ENCODE measurements around the gene CEP135.
A peak's percentile ranks its signal among the peaks of the same experiment; 100 is the strongest.

Gene CEP135

DNA sequence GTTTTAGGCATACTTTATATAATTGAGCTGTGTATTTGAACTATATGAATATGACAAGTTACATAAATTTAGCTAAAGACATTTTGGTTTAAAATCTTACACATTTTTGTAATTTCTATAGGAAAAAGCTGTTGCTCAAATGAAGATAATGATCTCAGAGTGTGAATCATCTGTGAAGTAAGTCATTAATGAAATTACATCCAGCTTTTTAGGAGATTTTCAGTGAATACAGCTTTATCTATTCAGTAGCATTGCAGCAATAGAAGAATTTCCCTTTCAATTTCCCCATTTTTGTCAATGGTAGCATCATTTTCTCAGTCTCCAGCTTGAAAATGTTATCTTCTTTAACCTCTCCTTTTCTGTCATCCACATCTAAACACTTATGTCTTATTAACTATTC, 59.5 kb downstream of the CEP135 start:
- no peak for DNase-seq (ENCODE audit: low read depth in 4 of 4, low spot score in 1 of 4)

DNA sequence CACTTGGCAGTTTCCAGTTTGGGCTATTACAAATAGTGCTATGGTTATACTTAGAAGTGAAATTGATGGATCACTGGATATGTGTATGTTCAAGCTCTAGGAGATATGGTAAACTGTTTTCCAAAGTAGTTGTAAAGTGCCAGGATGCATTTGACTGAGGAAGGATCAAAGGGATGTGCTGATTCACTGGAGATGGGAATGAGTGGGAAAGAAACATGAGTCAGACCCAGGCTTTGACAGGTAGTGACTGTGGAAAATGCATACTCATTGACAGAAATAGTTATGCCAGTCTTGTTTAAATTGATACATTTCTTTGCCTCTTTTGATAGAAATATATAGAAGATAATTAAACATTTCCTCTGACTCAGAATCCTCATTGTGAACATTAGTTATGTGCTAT, 77.9 kb downstream of the CEP135 start:
- no peak for DNase-seq (ENCODE audit: low read depth in 4 of 4, low spot score in 1 of 4)

DNA sequence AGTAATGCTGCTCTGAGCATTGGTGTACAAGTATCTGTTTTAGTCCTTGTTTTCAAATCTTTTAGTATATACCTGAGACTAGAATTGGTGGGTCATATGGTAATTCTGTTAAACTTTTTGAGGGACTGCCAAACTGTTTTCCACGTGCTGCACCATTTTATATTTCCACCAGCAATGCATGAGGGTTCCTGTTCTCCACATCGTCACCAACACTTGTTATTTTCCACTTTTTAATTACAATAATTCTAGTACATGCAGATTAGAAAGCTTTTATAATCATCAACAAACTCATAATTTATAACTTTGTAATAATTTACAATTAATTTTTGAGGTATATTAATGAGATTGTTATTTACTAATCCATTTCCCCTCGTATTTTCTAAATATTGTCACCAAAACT, 79.4 kb downstream of the CEP135 start:
- DNase-seq (ENCODE audit: low read depth in 4 of 4, low spot score in 1 of 4) = no peak

DNA sequence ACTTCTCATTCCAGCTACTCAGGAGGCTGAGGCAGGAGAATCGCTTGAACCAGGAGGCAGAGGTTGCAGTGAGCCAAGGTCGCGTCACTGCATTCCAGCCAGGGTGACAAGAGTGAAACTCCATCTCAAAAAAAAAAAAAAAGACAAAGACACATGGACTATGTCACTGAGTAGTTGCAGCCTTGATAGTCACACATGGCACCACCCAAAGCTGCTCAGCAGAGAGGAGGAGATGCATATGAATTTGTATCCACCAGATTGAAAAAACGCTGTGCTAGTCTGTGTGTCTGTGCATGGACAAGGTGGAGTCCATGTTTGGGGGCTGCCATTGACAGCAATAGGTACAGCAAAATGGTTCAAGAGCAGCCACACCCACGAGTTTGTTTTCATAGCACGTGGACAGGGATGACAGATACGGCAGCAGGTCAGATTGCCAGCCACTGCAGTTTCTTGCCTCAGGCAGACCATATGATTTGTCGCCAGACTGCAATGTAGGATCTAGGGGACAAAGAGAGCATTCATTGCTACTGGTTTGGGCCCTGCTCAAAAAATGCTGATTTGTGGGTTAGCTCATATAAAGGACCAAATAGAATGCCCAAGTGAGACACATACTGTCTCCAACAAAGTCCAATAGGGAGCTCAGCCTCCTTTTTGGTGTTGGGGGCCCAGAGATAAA, 89.9 kb downstream of the CEP135 start:
- no peak for DNase-seq (ENCODE audit: low read depth in 4 of 4, low spot score in 1 of 4)

DNA sequence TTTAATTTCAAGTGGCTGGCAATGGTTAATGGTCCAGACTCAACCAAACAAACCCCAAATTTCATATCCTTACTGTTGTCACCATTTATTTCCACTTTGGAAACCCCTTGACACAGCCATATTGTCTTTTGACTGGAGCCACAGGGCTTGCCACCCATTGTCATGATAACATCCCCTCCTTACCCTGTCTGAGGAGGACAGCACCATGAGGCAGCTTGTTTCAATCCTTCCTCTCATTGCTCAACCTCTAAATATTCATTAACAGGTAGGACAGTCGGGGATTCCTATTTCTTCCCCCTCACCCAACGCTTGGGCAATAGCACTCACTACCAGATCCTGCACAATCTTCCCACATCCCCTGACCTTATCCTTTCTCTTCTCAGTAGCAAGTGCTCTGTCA, 92.1 kb downstream of the CEP135 start:
- no peak for DNase-seq (ENCODE audit: low read depth in 4 of 4, low spot score in 1 of 4)

DNA sequence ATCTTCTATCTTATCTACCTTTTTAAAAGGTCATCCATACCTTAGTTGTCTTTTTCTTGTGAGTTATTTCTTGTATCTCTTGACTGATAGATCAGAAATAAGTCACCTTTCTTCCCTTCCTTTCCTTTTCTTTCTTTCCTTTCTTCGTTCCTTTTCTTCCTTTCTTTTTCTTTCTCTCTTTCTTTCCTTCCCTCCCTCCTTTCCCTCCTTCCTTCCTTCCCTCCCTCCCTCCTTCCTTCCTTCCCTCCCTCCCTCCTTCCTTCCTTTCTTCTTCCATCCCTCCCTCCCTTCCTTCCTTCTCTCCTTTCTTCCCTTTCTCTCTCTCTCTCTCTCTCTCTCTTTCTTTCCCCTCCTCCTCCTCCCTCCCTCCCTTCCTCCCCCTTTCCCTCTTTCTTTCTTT, 93.5 kb downstream of the CEP135 start:
- DNase-seq (ENCODE audit: low read depth in 4 of 4, low spot score in 1 of 4) = no peak

DNA sequence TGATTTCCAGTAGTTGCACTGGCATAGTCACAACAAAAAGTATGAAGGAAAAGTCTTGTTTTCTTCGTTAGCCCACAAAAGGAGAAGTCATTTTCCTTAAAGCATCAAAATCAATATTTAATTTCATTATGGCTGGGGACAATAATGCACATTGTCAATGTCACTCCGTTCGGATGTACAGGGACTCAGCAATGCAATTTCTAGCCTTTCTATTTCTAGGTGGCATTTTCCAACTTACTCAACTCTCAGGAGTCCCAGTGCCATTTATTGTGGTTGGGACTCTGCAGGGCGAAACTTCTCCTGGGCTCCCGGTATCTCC, 99.6 kb downstream of the CEP135 start:
- DNase-seq (ENCODE audit: low read depth in 4 of 4, low spot score in 1 of 4) = no peak

DNA sequence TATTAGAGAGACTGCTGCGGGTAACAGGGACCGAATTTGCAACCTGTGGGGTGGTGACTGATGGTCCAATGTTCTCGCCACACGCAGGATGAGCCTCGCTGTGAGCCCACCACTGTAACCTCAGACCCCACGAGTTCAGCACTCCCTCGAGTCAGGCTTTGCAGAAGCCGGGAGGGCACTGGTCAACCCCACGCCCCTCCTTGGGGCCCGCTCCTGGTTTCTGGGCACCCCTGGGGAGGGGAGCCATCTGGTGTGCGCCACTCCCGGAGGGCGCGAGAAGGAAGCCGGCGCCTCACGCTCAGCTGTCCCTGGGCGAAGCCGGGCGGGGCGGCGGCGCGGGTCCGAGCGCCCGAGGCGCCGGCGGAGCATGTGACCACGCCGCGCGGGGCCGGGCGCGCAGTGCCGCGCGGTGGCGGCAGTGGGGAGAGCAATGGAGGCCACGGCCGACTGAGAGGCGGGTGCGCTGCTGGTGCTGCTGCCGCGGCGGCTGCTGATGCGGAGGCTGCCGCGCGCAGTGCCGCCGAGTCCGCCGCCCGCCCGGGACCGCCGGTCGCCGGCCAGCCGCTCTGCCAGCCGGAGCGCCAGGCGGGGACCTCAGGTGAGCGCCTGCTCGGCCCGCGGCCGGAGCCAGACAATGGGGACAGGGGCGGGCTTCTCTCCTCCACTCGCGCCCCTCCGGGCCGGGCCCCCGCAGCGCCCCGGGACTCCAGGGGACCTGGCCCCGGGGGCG, 100.1 kb downstream of the CEP135 start:
- peak in 2 of 4 experiments; percentile 10 to 46 for DNase-seq (ENCODE audit: low read depth in 4 of 4, low spot score in 1 of 4)

DNA sequence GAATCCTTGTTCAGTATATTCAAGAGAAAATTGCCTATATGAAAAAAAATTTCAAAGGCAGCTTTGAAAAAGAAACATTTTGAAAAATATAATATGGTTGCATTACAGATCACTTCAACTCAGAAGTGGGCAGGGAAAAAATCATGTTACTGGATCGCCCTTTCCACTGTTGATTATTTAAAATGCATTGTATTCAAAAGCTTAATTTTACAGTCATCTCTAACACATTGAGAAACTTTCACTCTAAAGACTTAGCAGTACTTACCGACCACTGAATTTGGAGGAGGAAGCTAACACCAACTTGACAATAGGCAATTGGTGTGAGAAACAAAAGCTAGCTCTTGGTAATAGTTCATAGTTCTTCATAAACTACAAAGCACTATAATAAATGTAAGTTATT, 101.9 kb downstream of the CEP135 start:
- no peak for DNase-seq (ENCODE audit: low read depth in 4 of 4, low spot score in 1 of 4)

DNA sequence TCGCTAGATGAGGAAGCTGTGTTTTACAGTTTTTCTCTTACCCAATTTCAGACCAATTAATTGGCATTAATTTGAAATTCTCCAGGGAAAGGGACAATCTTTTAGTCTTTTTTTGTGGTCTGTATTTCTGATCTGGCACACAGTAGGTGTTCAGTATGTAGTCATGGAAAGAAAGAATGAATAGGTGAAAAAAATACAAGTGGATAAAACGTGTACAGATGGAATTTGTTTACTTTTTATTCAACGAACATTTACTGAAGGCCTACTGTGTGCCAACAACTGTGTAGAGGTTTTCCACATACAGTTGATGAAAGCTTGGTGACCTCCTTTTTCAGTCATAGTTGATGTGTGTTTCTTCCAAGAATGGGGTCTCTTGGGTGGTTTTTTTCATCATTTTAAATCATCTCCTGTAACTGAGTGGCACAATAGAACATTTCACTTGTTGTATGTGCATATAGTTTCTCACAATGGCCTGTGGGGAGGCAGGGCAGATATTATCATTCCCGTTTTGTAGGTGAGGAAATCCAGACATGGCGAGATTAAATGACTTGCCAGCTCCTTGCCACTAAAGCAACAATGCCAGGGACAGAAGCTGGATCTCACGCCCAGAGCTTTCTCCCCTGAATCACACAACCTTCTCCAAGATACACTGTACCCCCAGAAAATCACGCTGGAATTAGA, 102.4 kb downstream of the CEP135 start:
- DNase-seq (ENCODE audit: low read depth in 4 of 4, low spot score in 1 of 4) = no peak

DNA sequence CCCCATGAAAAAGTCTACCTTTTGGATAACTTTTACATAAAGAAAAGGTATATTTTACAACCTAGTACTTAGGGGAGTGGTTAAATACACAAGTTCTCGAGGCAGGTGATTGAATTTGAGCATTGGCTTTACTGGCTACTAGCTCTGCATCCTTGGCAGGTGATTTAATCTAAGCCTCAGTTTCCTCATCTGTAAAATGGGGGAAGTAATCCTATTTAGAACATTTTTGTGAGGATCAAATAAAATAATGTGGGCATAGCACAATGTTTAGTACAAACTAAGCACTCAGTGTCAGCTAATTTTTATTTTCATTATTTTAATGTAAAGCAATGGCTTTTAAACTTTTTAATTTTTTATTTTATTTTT, 102.9 kb downstream of the CEP135 start:
- no peak for DNase-seq (ENCODE audit: low read depth in 4 of 4, low spot score in 1 of 4)

DNA sequence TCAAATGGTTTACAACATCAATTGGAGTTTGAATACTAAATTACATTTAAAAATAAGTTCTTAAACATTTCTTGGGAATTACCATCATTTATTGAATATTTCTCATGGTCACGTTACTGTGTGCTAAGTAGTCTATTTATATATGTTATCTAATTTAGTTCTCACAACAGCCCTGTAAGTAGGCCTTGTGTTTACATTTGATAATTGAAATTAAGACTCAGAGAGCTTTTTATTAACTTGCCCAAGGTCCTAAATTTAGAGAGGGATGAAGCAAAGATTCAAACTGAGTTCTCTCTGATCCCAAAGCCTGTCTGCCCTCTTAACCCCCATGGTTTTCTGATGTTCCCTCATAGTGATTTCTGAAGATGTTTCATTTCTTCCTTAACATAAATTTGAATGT, 103.7 kb downstream of the CEP135 start:
- DNase-seq (ENCODE audit: low read depth in 4 of 4, low spot score in 1 of 4) = no peak

DNA sequence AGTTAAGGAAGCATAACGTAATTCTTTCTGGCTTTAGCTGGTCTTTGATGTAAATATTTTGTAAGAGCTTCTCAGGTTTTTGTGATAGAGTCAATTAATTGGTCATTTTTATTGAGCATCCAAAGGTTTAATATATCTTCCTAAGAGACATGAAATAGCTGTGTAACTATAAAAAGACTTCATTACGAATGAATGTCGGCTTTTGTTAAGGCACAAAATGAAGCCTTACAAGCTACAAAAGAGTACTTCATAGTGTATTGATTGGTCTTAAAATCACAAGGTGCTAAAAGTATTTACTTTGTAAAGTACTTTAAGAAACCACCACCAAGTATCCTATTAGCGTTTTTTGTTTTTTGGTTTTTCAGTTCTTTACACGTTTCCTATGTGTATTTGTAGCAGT, 104.2 kb downstream of the CEP135 start:
- no peak for DNase-seq (ENCODE audit: low read depth in 4 of 4, low spot score in 1 of 4)

DNA sequence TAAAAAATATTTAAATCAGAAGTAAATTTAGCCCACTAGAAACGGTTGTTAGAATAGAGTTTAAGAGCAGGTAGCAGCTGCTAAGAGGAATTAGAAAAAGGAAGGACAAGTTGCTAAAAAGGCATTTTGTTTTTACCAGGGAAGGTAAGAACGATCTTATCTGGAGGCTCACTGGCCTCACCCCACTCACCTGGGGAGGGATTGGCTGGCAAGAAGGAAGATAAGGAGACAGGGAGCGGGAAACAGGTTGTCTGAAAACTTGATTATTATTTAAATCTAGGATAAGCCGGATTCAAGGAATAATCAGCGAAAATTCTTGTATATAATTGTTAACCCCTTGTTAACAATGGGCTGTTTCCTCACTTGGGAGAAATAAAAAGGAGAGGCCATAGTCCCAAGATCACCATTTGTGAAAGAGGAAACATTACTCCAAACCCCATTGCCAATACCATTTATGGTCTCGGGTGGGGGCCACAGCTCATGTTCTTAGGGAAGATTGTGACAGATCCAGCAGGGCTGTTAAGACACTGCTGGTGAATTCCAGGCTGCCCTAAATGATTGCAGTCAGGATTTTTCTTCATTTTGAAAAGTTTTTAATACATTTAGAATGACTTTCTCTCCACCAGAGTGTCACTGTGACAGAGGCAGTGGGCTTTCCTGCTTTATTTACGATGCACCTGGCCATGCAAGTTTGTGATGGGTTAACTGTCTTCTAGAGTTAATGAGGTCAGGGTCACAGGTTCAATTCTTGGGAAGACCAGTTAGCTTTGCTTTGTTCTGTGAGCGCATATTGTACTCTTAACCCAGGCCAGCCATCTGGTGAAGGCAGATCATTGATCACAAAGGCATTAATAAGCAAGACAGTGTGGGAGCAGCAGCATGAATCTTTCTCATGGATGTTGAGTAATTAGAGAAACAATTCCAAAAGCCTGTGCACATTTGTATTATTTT, 106.6 kb downstream of the CEP135 start:
- DNase-seq (ENCODE audit: low read depth in 4 of 4, low spot score in 1 of 4) = no peak

DNA sequence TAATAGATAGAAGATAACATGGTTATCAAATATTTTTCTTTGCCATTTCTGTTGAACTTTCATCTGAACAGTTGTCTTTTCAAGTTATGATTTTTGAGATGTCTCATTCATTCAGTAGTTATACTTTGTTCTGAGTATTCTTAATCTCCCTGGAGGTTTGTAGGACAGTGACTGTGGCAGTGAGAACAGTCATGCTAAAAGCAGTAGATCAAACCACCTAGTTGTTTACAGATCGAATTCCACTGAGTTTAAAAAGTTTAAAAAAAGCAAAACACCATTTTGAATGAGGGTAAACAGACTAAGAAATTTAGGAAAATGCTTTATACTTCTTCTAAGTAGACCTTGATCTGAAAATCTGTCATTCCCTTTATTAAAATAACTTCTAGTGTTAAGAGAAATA, 107.2 kb downstream of the CEP135 start:
- no peak for DNase-seq (ENCODE audit: low read depth in 4 of 4, low spot score in 1 of 4)

DNA sequence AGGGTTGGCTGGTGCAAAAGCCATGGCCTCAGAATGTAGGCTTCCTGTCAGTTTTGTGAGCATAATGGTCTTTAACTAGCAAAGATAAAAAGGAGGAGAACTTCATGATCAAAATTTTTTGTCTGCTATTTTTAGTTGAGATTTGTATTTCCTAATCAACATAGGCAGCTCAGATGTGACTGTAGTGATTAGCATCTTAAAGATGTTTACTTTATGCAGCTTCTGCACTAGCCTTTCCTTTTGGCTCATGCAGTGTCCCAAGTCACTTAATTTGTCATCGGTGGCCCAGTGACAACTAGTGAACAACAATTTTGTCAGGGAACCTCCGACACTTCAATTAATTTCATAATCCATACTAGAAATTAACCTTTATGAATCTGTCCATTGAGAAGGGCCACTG, 109.8 kb downstream of the CEP135 start:
- DNase-seq (ENCODE audit: low read depth in 4 of 4, low spot score in 1 of 4) = no peak

DNA sequence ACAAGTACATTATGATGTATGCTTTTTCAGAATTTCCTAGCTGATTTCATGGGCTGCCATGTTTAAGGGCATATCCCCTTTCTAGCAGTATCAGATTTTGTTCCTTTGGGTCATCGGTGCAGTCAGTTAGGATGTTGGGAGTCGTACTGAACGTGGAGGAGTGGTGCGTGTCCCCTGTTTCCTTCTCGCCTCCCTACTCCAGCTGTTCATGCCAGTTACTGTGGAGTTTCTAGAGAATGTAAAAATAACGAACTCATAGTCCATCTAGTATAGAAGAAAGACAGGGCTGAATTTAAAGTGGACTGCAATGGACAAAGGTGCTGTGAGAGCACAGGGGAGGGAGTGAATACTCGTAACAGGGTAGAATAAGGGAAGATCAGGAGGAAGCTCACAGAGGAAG, 111.3 kb downstream of the CEP135 start:
- DNase-seq (ENCODE audit: low read depth in 4 of 4, low spot score in 1 of 4) = no peak

DNA sequence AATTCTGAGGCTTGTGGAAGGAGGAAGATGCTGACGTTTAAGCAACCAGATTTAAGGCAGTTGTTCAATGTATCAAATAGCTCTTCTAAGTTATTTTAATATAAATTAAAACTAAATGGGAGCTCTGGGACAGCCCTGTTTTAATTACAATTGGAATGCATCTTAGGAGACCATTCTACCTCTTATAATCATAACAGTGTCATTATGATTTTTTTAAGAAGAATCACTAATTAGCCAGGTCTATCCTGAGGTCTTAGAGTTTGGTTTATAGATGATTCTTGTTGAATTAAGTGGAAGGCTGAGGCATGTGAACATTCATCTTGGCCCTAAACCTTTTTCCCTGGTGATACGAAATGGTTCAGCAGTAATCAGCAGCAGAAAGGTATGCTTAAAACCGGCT, 113.4 kb downstream of the CEP135 start:
- no peak for DNase-seq (ENCODE audit: low read depth in 4 of 4, low spot score in 1 of 4)

DNA sequence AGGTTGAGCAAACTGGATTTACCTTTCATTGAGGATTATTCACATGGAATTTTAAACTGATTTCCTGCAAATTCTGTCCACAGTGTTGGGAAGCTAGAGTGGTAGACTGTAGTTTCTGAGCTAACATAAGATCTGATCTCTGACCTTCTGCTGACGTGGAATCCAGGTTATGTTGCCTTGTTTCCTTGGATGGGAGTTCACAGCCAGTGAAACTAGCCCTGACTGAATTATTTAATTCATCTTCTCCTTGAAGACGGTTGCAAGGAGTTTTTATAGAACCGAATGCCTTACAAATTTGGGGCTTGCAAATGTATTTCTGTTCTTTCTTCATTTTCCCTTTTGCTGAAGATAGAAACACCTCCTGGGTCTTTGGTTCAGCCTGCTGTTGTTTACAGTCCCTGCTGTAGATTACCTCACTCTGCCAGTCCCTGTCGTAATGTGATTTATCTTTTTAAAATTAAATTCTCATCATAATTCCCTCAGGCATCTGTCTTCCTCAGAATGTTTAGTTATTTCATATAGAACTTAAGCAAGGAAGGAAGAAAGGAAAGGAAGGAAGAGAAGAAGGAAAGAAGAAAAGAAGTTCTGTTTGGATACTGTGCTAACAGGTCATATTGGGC, 113.9 kb downstream of the CEP135 start:
- no peak for DNase-seq (ENCODE audit: low read depth in 4 of 4, low spot score in 1 of 4)

DNA sequence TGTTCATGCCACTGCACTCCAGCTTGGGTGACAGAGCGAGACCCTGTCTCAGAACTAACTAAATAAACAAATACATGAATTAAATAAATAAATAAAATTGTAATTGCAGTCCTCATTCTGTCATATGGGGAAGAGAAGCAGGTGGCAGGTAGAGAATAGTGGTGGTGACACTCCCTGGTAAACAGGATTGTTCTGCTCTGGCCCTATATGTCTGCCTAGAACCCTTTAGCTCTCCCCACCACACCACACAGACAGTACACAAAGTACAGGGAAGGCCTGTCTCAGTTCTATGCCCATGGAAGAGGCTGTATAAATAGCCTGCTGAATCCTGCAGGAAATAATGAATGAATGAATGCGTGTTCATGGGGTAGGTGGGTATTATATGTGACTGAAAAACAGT, 117.7 kb downstream of the CEP135 start:
- no peak for DNase-seq (ENCODE audit: low read depth in 4 of 4, low spot score in 1 of 4)

DNA sequence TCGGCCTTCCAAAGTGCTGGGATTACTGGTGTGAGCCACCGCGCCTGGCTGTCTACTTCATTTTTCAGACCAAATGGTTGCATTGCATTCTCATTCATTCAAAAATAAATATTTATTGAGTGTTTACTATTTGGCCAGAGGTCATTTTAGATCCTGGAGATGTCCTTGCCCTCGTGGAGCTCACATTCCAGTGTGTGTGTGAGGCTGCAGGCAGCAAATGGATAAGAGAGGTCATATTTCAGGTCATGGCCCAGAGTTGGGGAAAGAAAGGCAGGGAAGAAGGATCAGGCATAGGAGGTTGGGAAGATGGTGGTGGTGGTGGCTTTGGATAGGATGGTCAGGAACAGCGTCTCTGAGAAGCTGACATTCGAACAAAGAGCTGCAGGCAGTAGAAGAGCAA, 119.1 kb downstream of the CEP135 start:
- DNase-seq (ENCODE audit: low read depth in 4 of 4, low spot score in 1 of 4) = no peak

Measured in stimulated activated CD4-positive, alpha-beta T cell treated with anti-CD3 and anti-CD28 coated beads, Interleukin-1b, Interleukin-23, amount 100 ng/mL, for 24 hours (primary cell).